T-helper 1 cell (primary cell): ENCODE data around the gene SPAG16.
"Not testable (repeated sequence)": the region's sequence is repeated elsewhere in the genome, so short reads cannot be mapped to it uniquely, and the experiment has no call there.

ENCODE experiments used
- DNase-seq, 5 donors: peaks; one replicate each; pipeline ENCODE4 v3.0.0-alpha.2; 2012 to 2020

SPAG16 gene

GRCh38 chr2:213710164-213710563 is 425.9 kb downstream of the SPAG16 start:
- no peak for DNase-seq

- DNase-seq, result not testable (repeated sequence)
Observed at GRCh38 chr2:213718411-213718810, 434.1 kb downstream of the SPAG16 start.

GRCh38 chr2:213722565-213722964 is 438.3 kb downstream of the SPAG16 start:
- no peak for DNase-seq

GRCh38 chr2:213723041-213723560 is 438.8 kb downstream of the SPAG16 start:
- DNase-seq, result no peak

- no peak for DNase-seq
Observed at GRCh38 chr2:213723707-213724106, 439.4 kb downstream of the SPAG16 start.

GRCh38 chr2:213726101-213726500 is 441.8 kb downstream of the SPAG16 start:
- DNase-seq, result no peak

- no peak for DNase-seq
Observed at GRCh38 chr2:213733893-213734292, 449.6 kb downstream of the SPAG16 start.

GRCh38 chr2:213740453-213740852 is 456.2 kb downstream of the SPAG16 start:
- no peak for DNase-seq

- no peak for DNase-seq
Observed at GRCh38 chr2:213751446-213751845, 467.2 kb downstream of the SPAG16 start.

GRCh38 chr2:213752575-213752974 is 468.3 kb downstream of the SPAG16 start:
- no peak for DNase-seq

GRCh38 chr2:213757525-213757924 is 473.3 kb downstream of the SPAG16 start:
- DNase-seq, result no peak

GRCh38 chr2:213763354-213763753 is 479.1 kb downstream of the SPAG16 start:
- DNase-seq, result no peak

GRCh38 chr2:213763963-213764362 is 479.7 kb downstream of the SPAG16 start:
- DNase-seq, result no peak

GRCh38 chr2:213764849-213765248 is 480.6 kb downstream of the SPAG16 start:
- DNase-seq, result no peak

GRCh38 chr2:213766062-213766461 is 481.8 kb downstream of the SPAG16 start:
- DNase-seq, result no peak

GRCh38 chr2:213766465-213766901 is 482.2 kb downstream of the SPAG16 start:
- no peak for DNase-seq

- DNase-seq, result no peak
Observed at GRCh38 chr2:213787869-213788268, 503.6 kb downstream of the SPAG16 start.

GRCh38 chr2:213789940-213790339 is 505.7 kb downstream of the SPAG16 start:
- DNase-seq, result no peak

- DNase-seq, result no peak
Observed at GRCh38 chr2:213792045-213792444, 507.8 kb downstream of the SPAG16 start.

- no peak for DNase-seq
Observed at GRCh38 chr2:213806125-213806726, 522.0 kb downstream of the SPAG16 start.

GRCh38 chr2:213816583-213816982 is 532.3 kb downstream of the SPAG16 start:
- DNase-seq, result no peak

- DNase-seq, result no peak
Observed at GRCh38 chr2:213818436-213818835, 534.2 kb downstream of the SPAG16 start.

GRCh38 chr2:213834331-213834730 is 550.1 kb downstream of the SPAG16 start:
- DNase-seq, result no peak

- DNase-seq, result no peak
Observed at GRCh38 chr2:213834746-213835145, 550.5 kb downstream of the SPAG16 start.

- no peak for DNase-seq
Observed at GRCh38 chr2:213846856-213847255, 562.6 kb downstream of the SPAG16 start.
